Gastroesophageal sphincter (tissue), 3 donors: ENCODE data around the gene ISG20L2.

Source experiments
- CTCF ChIP-seq, 4 experiments: fragments of 200-600 bp in 2 of 4; fragments of 450-650 bp in 2 of 4; sonication (generic) in 1 of 4; IDR thresholded peaks; one replicate each; pipeline ENCODE4 v1.5.1; 2017 to 2019; ENCODE audit warnings: antibody characterized with exemption in 4 of 4, mild to moderate bottlenecking in 2 of 4, moderate library complexity in 2 of 4
- EP300 ChIP-seq: sonication (generic); formaldehyde crosslinking; IDR thresholded peaks from one replicate; pipeline ENCODE4 v1.6.1; 2017; ENCODE audit warnings: antibody characterized with exemption, mild to moderate bottlenecking

- TF ChIP-seq EP300: no peak
- no peak for TF ChIP-seq CTCF (IDR thresholded peaks at IDR 0.05)
Measured at GRCh38 chr1:156755527-156755950, 27.0 kb upstream of the ISG20L2 start.
